ENCODE data around the gene FUOM. TPM values are rescaled to one million over a fixed set of nuclear protein-coding genes. Genes with fewer than 3 reads are reported as not detected.

FUOM gene
- total and polyA plus RNA-seq, 2 donors (not counting 3 experiments of a cell fraction or from before 2014, with no cell fraction given): 17.4 to 33.9 TPM

DNA sequence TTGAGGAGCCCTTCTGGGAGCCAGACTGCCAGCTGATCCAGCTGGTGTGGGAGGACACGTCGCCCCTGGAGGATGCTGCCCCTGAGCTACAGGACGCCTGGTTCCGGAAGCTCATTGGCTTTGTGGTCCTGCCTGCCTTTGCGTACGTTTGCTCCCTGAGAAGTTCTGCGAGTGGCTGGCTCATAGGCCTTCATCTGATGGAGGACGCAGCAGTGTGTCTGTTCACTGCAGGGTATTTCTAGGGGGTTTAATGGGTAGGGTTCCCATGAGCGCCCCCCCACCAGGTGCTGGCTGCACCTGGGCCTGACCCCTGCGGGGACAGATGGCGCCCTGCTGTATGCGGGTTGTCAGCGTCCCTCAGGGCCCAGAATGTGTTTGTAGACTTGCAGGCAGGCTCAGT lies 26.3 kb upstream of the FUOM start:
- DNase-seq (ENCODE audit: low read depth, low spot score) (no peak), FAIRE-seq (no peak)
- no peak overlapping the region for H3K27ac ChIP-seq (ENCODE audit: insufficient read depth, low read depth, low read length)
- no peak for TF ChIP-seq EZH2 (IDR thresholded peaks at IDR 0.05; ENCODE audit: borderline replicate concordance, low read depth, low read length, severe bottlenecking)
- TF ChIP-seq MYC (IDR thresholded peaks at IDR 0.05; ENCODE audit: low read depth, low read length): no peak
- TF ChIP-seq FOS (IDR thresholded peaks at IDR 0.05; ENCODE audit: borderline replicate concordance, insufficient read depth, low read length): no peak
- TF ChIP-seq POLR2A (IDR thresholded peaks at IDR 0.05; ENCODE audit: low read depth, low read length): no peak
- TF ChIP-seq JUN (IDR thresholded peaks at IDR 0.05; ENCODE audit: borderline replicate concordance, insufficient read depth, insufficient read length, low read depth): no peak
- TF ChIP-seq MAX (IDR thresholded peaks at IDR 0.05; ENCODE audit: insufficient read depth, insufficient read length): no peak
- TF ChIP-seq POLR2AphosphoS5 (IDR thresholded peaks at IDR 0.05; ENCODE audit: insufficient read depth, low read depth, low read length): no peak
- no peak for TF ChIP-seq GATA2 (IDR thresholded peaks at IDR 0.05; ENCODE audit: insufficient read depth, insufficient read length, low read depth, low read length)
- TF ChIP-seq CTCF (IDR thresholded peaks at IDR 0.05; ENCODE audit: extremely low read depth in 1 of 2, insufficient read depth in 1 of 2, low read depth in 1 of 2, low read length in 2 of 2): no peak
- no peaks in the 10 kb centered on the region for H3K9me1 ChIP-seq (replicated peaks; ENCODE audit: control insufficient read depth, extremely low read depth, insufficient read depth, low read length)
- CTCF ChIA-PET: no interaction called here
- no peaks in the 10 kb centered on the region for H4K20me1 ChIP-seq (replicated peaks; ENCODE audit: control insufficient read depth, extremely low read depth, insufficient read depth, low read length)
- no TSS peak for BruUV-seq (replicated peaks)
- H3K36me3 ChIP-seq (ENCODE audit: control insufficient read depth in 2 of 2, extremely low read depth in 1 of 2, insufficient read depth in 2 of 2, low read length in 2 of 2): no peaks in the 10 kb centered on the region
- no peak overlapping the region for H3K9ac ChIP-seq (replicated peaks; ENCODE audit: extremely low read depth, insufficient read depth, low read length)
- intact Hi-C loops (cut with micrococcal nuclease): no loop called here
- H3K4me1 ChIP-seq (ENCODE audit: control insufficient read depth, extremely low read depth, insufficient read depth, low read length): peaks cover 4% of the 10 kb centered on the region
- POLR2A ChIA-PET: no interaction called here
- dilution Hi-C loops (cut with MboI; ENCODE audit: extremely low pct_ligation_motif_present, low sequenced_read_pairs): no loop called here
- H3K79me2 ChIP-seq (ENCODE audit: control insufficient read depth, insufficient read depth, low read length): no peaks in the 10 kb centered on the region
- no peak overlapping the region for H3K4me2 ChIP-seq (ENCODE audit: insufficient read depth, low read length)
- no peak overlapping the region for H2AFZ ChIP-seq (ENCODE audit: low read depth, low read length)
- no peak overlapping the region for H3K4me3 ChIP-seq (replicated peaks in 1 of 3; ENCODE audit: insufficient read depth in 1 of 3, low read depth in 1 of 3, low read length in 3 of 3)
- H3K9me3 ChIP-seq (replicated peaks; ENCODE audit: control insufficient read depth, insufficient read depth, low read length): no peaks in the 10 kb centered on the region
- no peaks in the 10 kb centered on the region for H3K27me3 ChIP-seq (ENCODE audit: control insufficient read depth in 2 of 2, insufficient read depth in 2 of 2, low read length in 2 of 2)

All from endothelial cell of umbilical vein (primary cell).